Measurements from ENCODE around the gene AGK.

Gene AGK, protein sequence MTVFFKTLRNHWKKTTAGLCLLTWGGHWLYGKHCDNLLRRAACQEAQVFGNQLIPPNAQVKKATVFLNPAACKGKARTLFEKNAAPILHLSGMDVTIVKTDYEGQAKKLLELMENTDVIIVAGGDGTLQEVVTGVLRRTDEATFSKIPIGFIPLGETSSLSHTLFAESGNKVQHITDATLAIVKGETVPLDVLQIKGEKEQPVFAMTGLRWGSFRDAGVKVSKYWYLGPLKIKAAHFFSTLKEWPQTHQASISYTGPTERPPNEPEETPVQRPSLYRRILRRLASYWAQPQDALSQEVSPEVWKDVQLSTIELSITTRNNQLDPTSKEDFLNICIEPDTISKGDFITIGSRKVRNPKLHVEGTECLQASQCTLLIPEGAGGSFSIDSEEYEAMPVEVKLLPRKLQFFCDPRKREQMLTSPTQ

DNA sequence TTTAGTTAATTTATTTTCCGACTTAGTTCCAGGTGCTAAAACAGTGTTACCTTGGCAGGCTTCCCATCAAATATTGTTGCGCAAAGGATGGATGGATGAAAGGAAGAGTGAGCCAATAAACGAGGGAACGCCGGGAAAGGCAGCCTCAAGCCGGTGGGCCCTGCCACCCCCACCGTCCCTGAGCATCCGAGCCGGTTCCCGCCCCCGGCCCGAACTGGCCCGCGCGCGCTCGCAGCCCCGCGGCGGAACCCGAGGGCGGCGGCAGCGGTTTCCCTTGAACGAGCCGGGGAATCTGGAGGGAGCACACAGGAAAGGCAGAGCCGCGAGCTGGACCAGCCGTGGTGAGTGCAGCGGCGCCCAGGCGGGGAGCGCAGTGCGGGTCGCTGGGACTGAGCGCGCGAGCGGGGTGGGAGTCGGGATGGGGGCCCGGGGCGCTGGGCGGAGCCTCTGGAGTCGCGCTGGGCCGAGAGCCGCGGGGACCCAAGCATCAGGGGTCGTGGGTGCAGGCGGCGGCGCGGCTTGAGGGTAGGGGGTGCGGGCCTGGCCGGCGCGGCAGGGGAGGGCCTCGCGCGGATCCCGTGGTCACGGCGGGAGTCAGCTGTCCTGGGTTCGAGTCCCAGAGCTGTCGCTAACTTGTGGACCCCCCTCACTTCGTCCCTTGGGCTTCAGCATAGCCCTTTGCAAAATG is at the start of gene AGK:
TSS of gene AGK (plus strand) at position 317 of the 688 bp plus-strand sequence. CDS start 4,057 bp downstream, outside the sequence.
- Histone ChIP-seq H3K4me3 (ENCODE audit: low read length) (peak within 1 kb of the TSS; percentile 92), H3K36me3 (ENCODE audit: control insufficient read depth, low read depth, low read length) (no peaks in the 10 kb centered on the region), H3K27me3 (ENCODE audit: control insufficient read depth, insufficient read depth, low read length) (no peaks in the 10 kb centered on the region), H3K27ac (ENCODE audit: low read length) (no peak within 1 kb of the TSS), H3K4me1 (ENCODE audit: control insufficient read depth, low read depth, low read length) (peaks cover 11% of the 10 kb centered on the region), H3K9ac (ENCODE audit: low read length) (peak within 1 kb of the TSS; percentile 71), H3K9me3 (ENCODE audit: control insufficient read depth, low read depth, low read length) (no peaks in the 10 kb centered on the region)

- Histone ChIP-seq H3K27me3 (ENCODE audit: control insufficient read depth, insufficient read depth, low read length) (no peaks in the 10 kb centered on the region), H3K36me3 (ENCODE audit: control insufficient read depth, low read depth, low read length) (no peaks in the 10 kb centered on the region), H3K9me3 (ENCODE audit: control insufficient read depth, low read depth, low read length) (no peaks in the 10 kb centered on the region), H3K9ac (ENCODE audit: low read length) (no peak overlapping the region), H3K4me3 (ENCODE audit: low read length) (no peak overlapping the region), H3K4me1 (ENCODE audit: control insufficient read depth, low read depth, low read length) (peaks cover 8% of the 10 kb centered on the region), H3K27ac (ENCODE audit: low read length) (no peak overlapping the region)
Measured at GRCh38 chr7:141501451-141501850, 49.8 kb upstream of the AGK start.

DNA sequence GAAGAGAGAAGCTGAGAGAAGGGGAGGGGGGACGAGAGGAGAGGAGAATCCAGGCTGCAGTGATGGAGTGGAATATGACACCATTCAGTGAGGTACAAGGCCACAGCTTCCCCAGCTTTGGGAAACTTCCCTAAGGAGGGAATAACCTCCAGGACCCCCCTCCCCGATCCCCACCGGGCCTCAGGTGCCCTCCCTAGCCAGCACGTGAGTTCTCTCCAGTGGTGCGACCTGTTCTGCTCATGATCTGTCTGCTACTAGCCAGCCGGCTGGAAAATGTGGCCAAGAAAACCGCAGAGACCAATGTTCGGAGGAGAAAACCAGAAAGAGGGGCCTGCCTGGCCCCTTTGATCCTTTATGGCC is 39.9 kb upstream of the AGK start:
- H3K27me3 ChIP-seq (ENCODE audit: control insufficient read depth, insufficient read depth, low read length), result peaks cover 23% of the 10 kb centered on the region
- H3K4me3 ChIP-seq (ENCODE audit: low read length), result peak overlapping the region; percentile 69
- no peaks in the 10 kb centered on the region for H3K36me3 ChIP-seq (ENCODE audit: control insufficient read depth, low read depth, low read length)
- H3K27ac ChIP-seq (ENCODE audit: low read length), result no peak overlapping the region
- no peaks in the 10 kb centered on the region for H3K9me3 ChIP-seq (ENCODE audit: control insufficient read depth, low read depth, low read length)
- H3K4me1 ChIP-seq (ENCODE audit: control insufficient read depth, low read depth, low read length), result peaks cover 9% of the 10 kb centered on the region
- H3K9ac ChIP-seq (ENCODE audit: low read length), result peak overlapping the region; percentile 62

DNA sequence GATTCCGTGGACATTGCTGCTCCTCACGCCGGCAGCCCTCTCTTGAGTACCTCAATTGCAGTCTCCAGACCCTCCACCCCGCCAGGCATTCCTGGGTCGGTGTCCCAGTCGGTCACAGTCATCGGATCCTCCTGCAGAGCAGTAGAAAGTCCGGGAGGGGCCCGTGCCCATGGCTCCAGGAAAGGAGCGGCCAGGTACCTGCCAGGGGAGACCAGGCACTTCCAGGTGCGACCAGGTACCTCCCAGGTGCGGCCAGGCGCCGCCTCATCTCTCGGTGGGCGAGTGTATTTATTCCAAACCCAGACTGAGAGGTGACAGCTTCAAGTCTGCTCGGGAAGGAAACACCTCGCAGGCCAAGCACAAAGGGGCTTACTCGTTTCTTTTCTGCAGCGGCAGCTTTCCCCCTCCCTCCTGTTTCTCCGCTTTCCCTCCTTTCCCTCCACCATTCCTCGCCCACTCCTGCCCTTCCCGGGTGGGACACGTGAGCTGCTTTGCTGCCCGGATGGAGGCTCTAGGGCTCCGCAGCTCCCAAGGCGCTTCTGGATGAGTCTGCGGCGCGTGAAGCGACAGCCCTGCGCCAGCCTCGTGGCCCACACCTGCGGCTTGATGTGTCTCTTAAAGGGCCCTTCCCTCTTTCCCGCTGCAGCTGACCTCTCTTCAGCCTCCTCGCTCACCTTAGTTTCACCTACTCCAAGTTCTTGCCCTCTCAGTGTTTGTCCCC is 39.4 kb upstream of the AGK start:
- no peaks in the 10 kb centered on the region for H3K9me3 ChIP-seq (ENCODE audit: control insufficient read depth, low read depth, low read length)
- H3K36me3 ChIP-seq (ENCODE audit: control insufficient read depth, low read depth, low read length), result no peaks in the 10 kb centered on the region
- peaks cover 23% of the 10 kb centered on the region for H3K27me3 ChIP-seq (ENCODE audit: control insufficient read depth, insufficient read depth, low read length)
- no peak overlapping the region for H3K27ac ChIP-seq (ENCODE audit: low read length)
- H3K9ac ChIP-seq (ENCODE audit: low read length), result peak overlapping the region; percentile 62
- H3K4me3 ChIP-seq (ENCODE audit: low read length), result peak overlapping the region; percentile 69
- peaks cover 9% of the 10 kb centered on the region for H3K4me1 ChIP-seq (ENCODE audit: control insufficient read depth, low read depth, low read length)

DNA sequence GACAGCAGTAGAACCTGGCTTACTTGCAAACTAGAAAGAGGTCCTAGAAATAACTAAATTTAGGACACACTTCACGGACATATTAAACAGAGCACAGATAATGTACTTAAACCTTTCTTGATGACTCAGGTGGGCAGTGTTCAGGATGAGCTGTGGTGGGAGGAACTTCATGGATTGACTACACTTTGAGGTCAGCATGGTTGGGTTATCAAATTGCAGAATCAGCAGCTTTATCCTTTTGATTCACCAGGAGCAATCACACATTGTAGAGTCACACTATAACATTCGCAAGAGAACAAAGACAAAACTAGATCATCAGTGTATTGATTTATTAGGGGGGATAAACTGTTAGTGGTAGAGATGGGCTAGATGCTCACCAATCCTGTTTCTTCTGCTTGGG is 38.6 kb upstream of the AGK start:
- H3K27ac ChIP-seq (ENCODE audit: low read length), result no peak overlapping the region
- H3K9ac ChIP-seq (ENCODE audit: low read length), result no peak overlapping the region
- H3K9me3 ChIP-seq (ENCODE audit: control insufficient read depth, low read depth, low read length), result no peaks in the 10 kb centered on the region
- peaks cover 9% of the 10 kb centered on the region for H3K4me1 ChIP-seq (ENCODE audit: control insufficient read depth, low read depth, low read length)
- no peaks in the 10 kb centered on the region for H3K36me3 ChIP-seq (ENCODE audit: control insufficient read depth, low read depth, low read length)
- H3K27me3 ChIP-seq (ENCODE audit: control insufficient read depth, insufficient read depth, low read length), result peaks cover 23% of the 10 kb centered on the region
- H3K4me3 ChIP-seq (ENCODE audit: low read length), result peak overlapping the region; percentile 69

- no peak overlapping the region for H3K4me3 ChIP-seq (ENCODE audit: low read length)
- H3K36me3 ChIP-seq (ENCODE audit: control insufficient read depth, low read depth, low read length), result no peaks in the 10 kb centered on the region
- H3K27me3 ChIP-seq (ENCODE audit: control insufficient read depth, insufficient read depth, low read length), result peaks cover 23% of the 10 kb centered on the region
- H3K9me3 ChIP-seq (ENCODE audit: control insufficient read depth, low read depth, low read length), result no peaks in the 10 kb centered on the region
- H3K9ac ChIP-seq (ENCODE audit: low read length), result no peak overlapping the region
- H3K27ac ChIP-seq (ENCODE audit: low read length), result no peak overlapping the region
- H3K4me1 ChIP-seq (ENCODE audit: control insufficient read depth, low read depth, low read length), result peaks cover 9% of the 10 kb centered on the region
Measured at GRCh38 chr7:141513720-141514119, 37.5 kb upstream of the AGK start.

- peaks cover 6% of the 10 kb centered on the region for H3K4me1 ChIP-seq (ENCODE audit: control insufficient read depth, low read depth, low read length)
- no peaks in the 10 kb centered on the region for H3K9me3 ChIP-seq (ENCODE audit: control insufficient read depth, low read depth, low read length)
- H3K4me3 ChIP-seq (ENCODE audit: low read length), result no peak overlapping the region
- H3K36me3 ChIP-seq (ENCODE audit: control insufficient read depth, low read depth, low read length), result no peaks in the 10 kb centered on the region
- peaks cover 20% of the 10 kb centered on the region for H3K27me3 ChIP-seq (ENCODE audit: control insufficient read depth, insufficient read depth, low read length)
- no peak overlapping the region for H3K9ac ChIP-seq (ENCODE audit: low read length)
- no peak overlapping the region for H3K27ac ChIP-seq (ENCODE audit: low read length)
Measured at GRCh38 chr7:141515941-141516340, 35.3 kb upstream of the AGK start.

GRCh38 chr7:141519623-141520022 is 31.6 kb upstream of the AGK start:
- Histone ChIP-seq H3K36me3 (ENCODE audit: control insufficient read depth, low read depth, low read length) (no peaks in the 10 kb centered on the region), H3K27me3 (ENCODE audit: control insufficient read depth, insufficient read depth, low read length) (no peaks in the 10 kb centered on the region), H3K9ac (ENCODE audit: low read length) (no peak overlapping the region), H3K4me3 (ENCODE audit: low read length) (no peak overlapping the region), H3K9me3 (ENCODE audit: control insufficient read depth, low read depth, low read length) (no peaks in the 10 kb centered on the region), H3K27ac (ENCODE audit: low read length) (no peak overlapping the region), H3K4me1 (ENCODE audit: control insufficient read depth, low read depth, low read length) (no peaks in the 10 kb centered on the region)

GRCh38 chr7:141522657-141523342 is 28.4 kb upstream of the AGK start:
- no peak overlapping the region for H3K9ac ChIP-seq (ENCODE audit: low read length)
- H3K36me3 ChIP-seq (ENCODE audit: control insufficient read depth, low read depth, low read length), result no peaks in the 10 kb centered on the region
- H3K4me1 ChIP-seq (ENCODE audit: control insufficient read depth, low read depth, low read length), result peaks cover 7% of the 10 kb centered on the region
- H3K9me3 ChIP-seq (ENCODE audit: control insufficient read depth, low read depth, low read length), result no peaks in the 10 kb centered on the region
- no peak overlapping the region for H3K27ac ChIP-seq (ENCODE audit: low read length)
- H3K4me3 ChIP-seq (ENCODE audit: low read length), result no peak overlapping the region
- H3K27me3 ChIP-seq (ENCODE audit: control insufficient read depth, insufficient read depth, low read length), result no peaks in the 10 kb centered on the region

DNA sequence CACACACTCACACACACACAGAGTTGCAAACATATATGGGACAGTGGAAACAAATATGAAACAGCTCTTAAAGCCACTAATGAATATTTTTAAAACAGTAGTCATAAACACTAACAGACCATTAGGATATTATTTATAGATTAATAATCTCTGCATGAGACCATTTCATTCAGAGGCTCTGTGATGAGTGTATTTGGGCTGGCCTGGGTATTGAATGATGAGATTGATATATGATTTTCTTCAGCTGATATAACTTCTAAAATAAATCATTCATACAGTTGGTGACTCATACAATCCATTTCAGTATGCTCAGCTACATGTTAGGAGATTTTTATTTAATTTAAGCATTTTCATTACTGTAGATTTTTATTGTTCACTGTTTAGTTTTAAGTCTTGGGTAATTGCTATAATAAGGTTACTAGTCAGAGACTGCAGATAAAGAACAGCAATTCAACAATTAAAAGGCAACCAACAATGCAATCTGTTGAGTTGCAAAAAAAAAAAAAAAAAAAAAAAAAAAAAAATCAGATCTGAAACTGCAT is 25.2 kb upstream of the AGK start:
- H3K36me3 ChIP-seq (ENCODE audit: control insufficient read depth, low read depth, low read length), result no peaks in the 10 kb centered on the region
- H3K9me3 ChIP-seq (ENCODE audit: control insufficient read depth, low read depth, low read length), result no peaks in the 10 kb centered on the region
- peaks cover 7% of the 10 kb centered on the region for H3K4me1 ChIP-seq (ENCODE audit: control insufficient read depth, low read depth, low read length)
- H3K4me3 ChIP-seq (ENCODE audit: low read length), result no peak overlapping the region
- H3K27ac ChIP-seq (ENCODE audit: low read length), result no peak overlapping the region
- H3K9ac ChIP-seq (ENCODE audit: low read length), result no peak overlapping the region
- H3K27me3 ChIP-seq (ENCODE audit: control insufficient read depth, insufficient read depth, low read length), result no peaks in the 10 kb centered on the region

DNA sequence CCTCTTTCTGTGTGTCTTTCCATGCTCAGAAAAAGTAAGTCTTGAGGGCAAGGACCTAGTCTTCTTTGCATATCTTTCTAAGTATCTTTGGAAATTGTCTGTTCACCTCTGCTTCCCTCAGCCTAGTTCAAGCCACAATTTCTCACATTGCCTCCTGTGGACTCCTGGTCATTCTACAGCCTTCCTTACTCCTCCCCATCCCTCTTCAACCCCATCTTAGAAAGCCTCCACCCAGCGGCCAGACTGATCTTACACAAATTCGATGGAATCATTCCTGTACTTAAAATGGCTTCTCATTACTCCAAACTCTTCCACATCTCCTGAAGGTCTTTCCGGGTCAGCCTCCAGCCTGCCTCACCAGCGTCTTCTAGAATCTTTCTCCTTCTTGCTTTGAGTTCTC is 24.1 kb upstream of the AGK start:
- H3K4me1 ChIP-seq (ENCODE audit: control insufficient read depth, low read depth, low read length), result peaks cover 7% of the 10 kb centered on the region
- H3K4me3 ChIP-seq (ENCODE audit: low read length), result no peak overlapping the region
- H3K27me3 ChIP-seq (ENCODE audit: control insufficient read depth, insufficient read depth, low read length), result no peaks in the 10 kb centered on the region
- H3K36me3 ChIP-seq (ENCODE audit: control insufficient read depth, low read depth, low read length), result no peaks in the 10 kb centered on the region
- no peaks in the 10 kb centered on the region for H3K9me3 ChIP-seq (ENCODE audit: control insufficient read depth, low read depth, low read length)
- H3K27ac ChIP-seq (ENCODE audit: low read length), result no peak overlapping the region
- H3K9ac ChIP-seq (ENCODE audit: low read length), result no peak overlapping the region

Data from iPS-18a (cell line).